ENCODE measurements around the gene FAM174C. TPM values are rescaled to one million over a fixed set of nuclear protein-coding genes. Genes with fewer than 3 reads are reported as not detected.

FAM174C gene
- total RNA-seq, 2 donors from 2014 or later, result 28.9 to 29.8 TPM

GRCh38 chr19:1295169-1296012 is 20.1 kb downstream of the FAM174C start:
- peak overlapping the region in 1 of 2 donors; percentile 25 for H3K4me3 ChIP-seq
- H3K36me3 ChIP-seq, result no peaks in the 10 kb centered on the region
- H3K27ac ChIP-seq, result no peak overlapping the region
- H3K27me3 ChIP-seq, result no peaks in the 10 kb centered on the region
- DNase-seq (ENCODE audit: low spot score), result no peak
- H3K4me1 ChIP-seq, result peaks cover 0 to 11% of the 10 kb centered on the region in 2 donors
- H3K9me3 ChIP-seq, result no peaks in the 10 kb centered on the region
- no peak for TF ChIP-seq CTCF (IDR thresholded peaks at IDR 0.05)

- no peaks in the 10 kb centered on the region for H3K36me3 ChIP-seq
- no peak overlapping the region for H3K4me3 ChIP-seq
- no peak for TF ChIP-seq CTCF (IDR thresholded peaks at IDR 0.05)
- H3K9me3 ChIP-seq, result no peaks in the 10 kb centered on the region
- peaks cover 0 to 11% of the 10 kb centered on the region in 2 donors for H3K4me1 ChIP-seq
- H3K27ac ChIP-seq, result no peak overlapping the region
- no peak for DNase-seq (ENCODE audit: low spot score)
- H3K27me3 ChIP-seq, result no peaks in the 10 kb centered on the region
Observed at GRCh38 chr19:1296078-1296477, 20.7 kb downstream of the FAM174C start.

GRCh38 chr19:1296575-1297271 is 21.4 kb downstream of the FAM174C start:
- H3K4me1 ChIP-seq, result peaks cover 0 to 11% of the 10 kb centered on the region in 2 donors
- DNase-seq (ENCODE audit: low spot score), result no peak

GRCh38 chr19:1298235-1298634 is 22.9 kb downstream of the FAM174C start:
- Histone ChIP-seq H3K4me1 (peaks cover 0 to 11% of the 10 kb centered on the region in 2 donors), H3K27ac (no peak overlapping the region)
- no peak for TF ChIP-seq CTCF (IDR thresholded peaks at IDR 0.05)

More at GRCh38 chr19:1296575-1297271, 21.4 kb downstream of the FAM174C start:
- H3K27me3 ChIP-seq, result no peaks in the 10 kb centered on the region
- no peak for TF ChIP-seq CTCF (IDR thresholded peaks at IDR 0.05)
- H3K36me3 ChIP-seq, result no peaks in the 10 kb centered on the region
- no peak overlapping the region for H3K4me3 ChIP-seq
- H3K9me3 ChIP-seq, result no peaks in the 10 kb centered on the region
- H3K27ac ChIP-seq, result no peak overlapping the region

GRCh38 chr19:1299801-1300200 is 24.5 kb downstream of the FAM174C start:
- H3K9me3 ChIP-seq, result no peaks in the 10 kb centered on the region
- no peak for TF ChIP-seq CTCF (IDR thresholded peaks at IDR 0.05)
- no peaks in the 10 kb centered on the region for H3K27me3 ChIP-seq
- DNase-seq (ENCODE audit: low spot score), result no peak
- no peak overlapping the region for H3K27ac ChIP-seq
- H3K4me1 ChIP-seq, result peaks cover 0 to 11% of the 10 kb centered on the region in 2 donors
- H3K36me3 ChIP-seq, result no peaks in the 10 kb centered on the region
- no peak overlapping the region for H3K4me3 ChIP-seq

More at GRCh38 chr19:1298235-1298634, 22.9 kb downstream of the FAM174C start:
- Histone ChIP-seq H3K27me3 (no peaks in the 10 kb centered on the region), H3K9me3 (no peaks in the 10 kb centered on the region), H3K36me3 (no peaks in the 10 kb centered on the region), H3K4me3 (no peak overlapping the region)
- DNase-seq (ENCODE audit: low spot score), result no peak

Data from right atrium auricular region (tissue), 2 donors.